HEK293 (cell line): ENCODE results near the gene CHST8.

ENCODE experiments used
- ZNF404 ChIP-seq: fragments of 450-650 bp; formaldehyde crosslinking; IDR thresholded peaks from 2 replicates; pipeline ENCODE4 v1.5.1; 2017; ENCODE audit warnings: missing biosample characterization, missing genetic modification characterization
- ZNF501 ChIP-seq: fragments of 450-650 bp; formaldehyde crosslinking; IDR thresholded peaks from 2 replicates; pipeline ENCODE4 v1.5.1; 2016; ENCODE audit warnings: missing biosample characterization, missing genetic modification characterization
- TF ChIP-seq, protein P1 (sequence below): fragments of 450-650 bp; formaldehyde crosslinking; IDR thresholded peaks from 2 replicates; pipeline ENCODE4 v1.5.1; 2016; ENCODE audit warnings: missing biosample characterization, missing genetic modification characterization
- TF ChIP-seq, protein P2 (sequence below): fragments of 450-650 bp; formaldehyde crosslinking; IDR thresholded peaks from 2 replicates; pipeline ENCODE4 v1.5.1; 2016; ENCODE audit warnings: missing biosample characterization, missing genetic modification characterization

DNA sequence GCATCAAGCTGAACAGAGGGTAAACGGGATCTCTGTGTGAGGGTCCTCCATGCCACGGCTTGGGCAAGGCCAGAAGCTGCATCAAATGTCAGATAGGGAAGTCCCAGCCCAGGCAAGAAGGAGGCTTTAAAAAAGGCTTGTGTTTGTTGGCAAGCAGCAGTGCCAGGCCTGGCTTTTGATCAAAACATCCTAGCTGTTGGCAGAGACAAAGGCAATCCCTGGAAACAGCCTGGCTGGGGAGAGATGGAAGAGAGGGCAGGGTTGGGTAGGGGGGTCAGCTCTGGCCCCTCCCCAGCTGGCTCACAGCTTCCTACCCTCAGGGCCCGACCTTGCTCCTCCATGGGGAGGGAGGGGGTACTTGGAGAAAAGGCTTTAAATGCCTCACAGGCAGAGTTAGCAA is 113.2 kb downstream of the CHST8 start:
- TF ChIP-seq, protein P1, sequence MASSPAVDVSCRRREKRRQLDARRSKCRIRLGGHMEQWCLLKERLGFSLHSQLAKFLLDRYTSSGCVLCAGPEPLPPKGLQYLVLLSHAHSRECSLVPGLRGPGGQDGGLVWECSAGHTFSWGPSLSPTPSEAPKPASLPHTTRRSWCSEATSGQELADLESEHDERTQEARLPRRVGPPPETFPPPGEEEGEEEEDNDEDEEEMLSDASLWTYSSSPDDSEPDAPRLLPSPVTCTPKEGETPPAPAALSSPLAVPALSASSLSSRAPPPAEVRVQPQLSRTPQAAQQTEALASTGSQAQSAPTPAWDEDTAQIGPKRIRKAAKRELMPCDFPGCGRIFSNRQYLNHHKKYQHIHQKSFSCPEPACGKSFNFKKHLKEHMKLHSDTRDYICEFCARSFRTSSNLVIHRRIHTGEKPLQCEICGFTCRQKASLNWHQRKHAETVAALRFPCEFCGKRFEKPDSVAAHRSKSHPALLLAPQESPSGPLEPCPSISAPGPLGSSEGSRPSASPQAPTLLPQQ (tag by site-specific recombination), result no peak
- TF ChIP-seq ZNF501 (tag by site-specific recombination) (no peak), ZNF404 (no peak)
- TF ChIP-seq, protein P2, sequence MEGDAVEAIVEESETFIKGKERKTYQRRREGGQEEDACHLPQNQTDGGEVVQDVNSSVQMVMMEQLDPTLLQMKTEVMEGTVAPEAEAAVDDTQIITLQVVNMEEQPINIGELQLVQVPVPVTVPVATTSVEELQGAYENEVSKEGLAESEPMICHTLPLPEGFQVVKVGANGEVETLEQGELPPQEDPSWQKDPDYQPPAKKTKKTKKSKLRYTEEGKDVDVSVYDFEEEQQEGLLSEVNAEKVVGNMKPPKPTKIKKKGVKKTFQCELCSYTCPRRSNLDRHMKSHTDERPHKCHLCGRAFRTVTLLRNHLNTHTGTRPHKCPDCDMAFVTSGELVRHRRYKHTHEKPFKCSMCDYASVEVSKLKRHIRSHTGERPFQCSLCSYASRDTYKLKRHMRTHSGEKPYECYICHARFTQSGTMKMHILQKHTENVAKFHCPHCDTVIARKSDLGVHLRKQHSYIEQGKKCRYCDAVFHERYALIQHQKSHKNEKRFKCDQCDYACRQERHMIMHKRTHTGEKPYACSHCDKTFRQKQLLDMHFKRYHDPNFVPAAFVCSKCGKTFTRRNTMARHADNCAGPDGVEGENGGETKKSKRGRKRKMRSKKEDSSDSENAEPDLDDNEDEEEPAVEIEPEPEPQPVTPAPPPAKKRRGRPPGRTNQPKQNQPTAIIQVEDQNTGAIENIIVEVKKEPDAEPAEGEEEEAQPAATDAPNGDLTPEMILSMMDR (tag by site-specific recombination), result no peak
